Measurements from ENCODE around the gene DTNBP1. TPM values are rescaled to one million over a fixed set of nuclear protein-coding genes. Genes with fewer than 3 reads are reported as not detected.

Gene DTNBP1
- total RNA-seq, 1 experiment from 2014 or later: 28.2 TPM

GRCh38 chr6:15577550-15578171 lies 85.2 kb downstream of the DTNBP1 start:
- intact Hi-C loops (cut with micrococcal nuclease; ENCODE audit: unreplicated experiment): no loop called here
- H3K4me1 ChIP-seq (ENCODE audit: insufficient read depth, low read length, poor library complexity, severe bottlenecking): no peaks in the 10 kb centered on the region
- no peak for DNase-seq (ENCODE audit: low spot score)
- H3K4me3 ChIP-seq (ENCODE audit: low read depth, low read length, poor library complexity, severe bottlenecking): no peak overlapping the region
- H3K27ac ChIP-seq (ENCODE audit: low read depth, low read length, poor library complexity, severe bottlenecking): no peak overlapping the region
- H3K9me3 ChIP-seq (ENCODE audit: low read depth, low read length, poor library complexity, severe bottlenecking): no peaks in the 10 kb centered on the region
- TF ChIP-seq EZH2 (IDR thresholded peaks at IDR 0.05; ENCODE audit: borderline replicate concordance, low read depth, low read length, poor library complexity, severe bottlenecking) (no peak), CTCF (conservative IDR thresholded peaks at IDR 0.05; ENCODE audit: low read depth, low read length) (no peak)
- ChIA-PET POLR2A (ENCODE audit: low non-redundant PET) (no interaction called here), CTCF (no interaction called here)
- H3K36me3 ChIP-seq (ENCODE audit: insufficient read depth, low read length, poor library complexity, severe bottlenecking): no peaks in the 10 kb centered on the region
- no peaks in the 10 kb centered on the region for H3K27me3 ChIP-seq (replicated peaks; ENCODE audit: insufficient read depth, low read depth, low read length, poor library complexity)
- no TSS peak for BruUV-seq (replicated peaks)

- no peak overlapping the region for H3K4me3 ChIP-seq (ENCODE audit: low read depth, low read length, poor library complexity, severe bottlenecking)
- H3K27me3 ChIP-seq (replicated peaks; ENCODE audit: insufficient read depth, low read depth, low read length, poor library complexity): no peaks in the 10 kb centered on the region
- H3K27ac ChIP-seq (ENCODE audit: low read depth, low read length, poor library complexity, severe bottlenecking): no peak overlapping the region
- H3K36me3 ChIP-seq (ENCODE audit: insufficient read depth, low read length, poor library complexity, severe bottlenecking): no peaks in the 10 kb centered on the region
- POLR2A ChIA-PET (ENCODE audit: low non-redundant PET): no interaction called here
- CTCF ChIA-PET: no interaction called here
- H3K4me1 ChIP-seq (ENCODE audit: insufficient read depth, low read length, poor library complexity, severe bottlenecking): no peaks in the 10 kb centered on the region
- intact Hi-C loops (cut with micrococcal nuclease; ENCODE audit: unreplicated experiment): no loop called here
- DNase-seq (ENCODE audit: low spot score): no peak
- TF ChIP-seq EZH2 (IDR thresholded peaks at IDR 0.05; ENCODE audit: borderline replicate concordance, low read depth, low read length, poor library complexity, severe bottlenecking): no peak
- TF ChIP-seq CTCF (conservative IDR thresholded peaks at IDR 0.05; ENCODE audit: low read depth, low read length): no peak
- no TSS peak for BruUV-seq (replicated peaks)
- no peaks in the 10 kb centered on the region for H3K9me3 ChIP-seq (ENCODE audit: low read depth, low read length, poor library complexity, severe bottlenecking)
Measured at GRCh38 chr6:15577106-15577505, 85.7 kb downstream of the DTNBP1 start.

- DNase-seq (ENCODE audit: low spot score): no peak
- no peaks in the 10 kb centered on the region for H3K4me1 ChIP-seq (ENCODE audit: insufficient read depth, low read length, poor library complexity, severe bottlenecking)
- H3K36me3 ChIP-seq (ENCODE audit: insufficient read depth, low read length, poor library complexity, severe bottlenecking): no peaks in the 10 kb centered on the region
- ChIA-PET POLR2A (ENCODE audit: low non-redundant PET) (interaction anchor here (1.1 kb wide), 1 partner anchor 23 kb away, joined by 4 read pairs; no protein-coding TSS in a partner anchor), CTCF (no interaction called here)
- H3K9me3 ChIP-seq (ENCODE audit: low read depth, low read length, poor library complexity, severe bottlenecking): no peaks in the 10 kb centered on the region
- intact Hi-C loops (cut with micrococcal nuclease; ENCODE audit: unreplicated experiment): no loop called here
- no peak for TF ChIP-seq CTCF (conservative IDR thresholded peaks at IDR 0.05; ENCODE audit: low read depth, low read length)
- TF ChIP-seq EZH2 (IDR thresholded peaks at IDR 0.05; ENCODE audit: borderline replicate concordance, low read depth, low read length, poor library complexity, severe bottlenecking): no peak
- H3K27me3 ChIP-seq (replicated peaks; ENCODE audit: insufficient read depth, low read depth, low read length, poor library complexity): no peaks in the 10 kb centered on the region
- H3K27ac ChIP-seq (ENCODE audit: low read depth, low read length, poor library complexity, severe bottlenecking): no peak overlapping the region
- H3K4me3 ChIP-seq (ENCODE audit: low read depth, low read length, poor library complexity, severe bottlenecking): no peak overlapping the region
- no TSS peak for BruUV-seq (replicated peaks)
Measured at GRCh38 chr6:15575357-15576033, 87.3 kb downstream of the DTNBP1 start.

All from A673 (cell line).